Loucy (cell line): ENCODE measurements around the gene BMP3.

Experiments
- H2AFZ ChIP-seq: fragments of 200-600 bp; sonication (generic); 2 replicates; pipeline ENCODE4 v1.6.0; 2016; ENCODE audit warnings: antibody characterized with exemption, mild to moderate bottlenecking, low read length, moderate library complexity
- H3F3A ChIP-seq: fragments of 200-600 bp; 2 replicates; pipeline ENCODE4 v1.6.0; 2016; ENCODE audit warnings: antibody characterized with exemption, low read depth, mild to moderate bottlenecking
- H3K27me3 ChIP-seq: fragments of 200-600 bp; sonication (generic); 2 replicates; pipeline ENCODE4 v1.6.1; 2014; ENCODE audit warnings: low read length, mild to moderate bottlenecking; ENCODE audit not compliant: insufficient read depth, poor library complexity, severe bottlenecking
- H3K36me3 ChIP-seq: fragments of 200-600 bp; sonication (generic); 2 replicates; pipeline ENCODE4 v1.6.1; 2016; ENCODE audit warnings: low read length; ENCODE audit not compliant: insufficient read depth
- H3K4me1 ChIP-seq: fragments of 200-600 bp; sonication (generic); 2 replicates; pipeline ENCODE4 v1.5.1; 2014; ENCODE audit warnings: low read length, mild to moderate bottlenecking; ENCODE audit not compliant: insufficient read depth, poor library complexity, severe bottlenecking
- H3K4me2 ChIP-seq: fragments of 200-600 bp; sonication (generic); 2 replicates; pipeline ENCODE4 v1.6.0; 2014; ENCODE audit warnings: antibody characterized with exemption, low read length, low read depth, mild to moderate bottlenecking; ENCODE audit not compliant: poor library complexity, severe bottlenecking
- H3K4me3 ChIP-seq: fragments of 200-600 bp; sonication (generic); 2 replicates; pipeline ENCODE4 v1.5.1; 2014; ENCODE audit warnings: low read length, mild to moderate bottlenecking, mixed read lengths; ENCODE audit not compliant: poor library complexity, severe bottlenecking
- H3K79me2 ChIP-seq: fragments of 200-600 bp; sonication (generic); 2 replicates; pipeline ENCODE4 v1.6.1; 2014; ENCODE audit warnings: low read length; ENCODE audit not compliant: insufficient read depth
- H3K9ac ChIP-seq: fragments of 200-600 bp; sonication (generic); 2 replicates; pipeline ENCODE4 v1.6.0; 2014; ENCODE audit warnings: mild to moderate bottlenecking, low read depth, low read length, moderate library complexity; ENCODE audit not compliant: poor library complexity, severe bottlenecking
- H3K9me2 ChIP-seq: fragments of 200-600 bp; sonication (generic); replicated peaks from 2 replicates; pipeline ENCODE4 v1.6.1; 2016; ENCODE audit warnings: low read depth, low read length, mixed read lengths
- H3K9me3 ChIP-seq: fragments of 200-600 bp; sonication (generic); 2 replicates; pipeline ENCODE4 v1.6.1; 2014; ENCODE audit warnings: mild to moderate bottlenecking, antibody characterized with exemption, low read length, low read depth; ENCODE audit not compliant: insufficient read depth
- H4K20me1 ChIP-seq: fragments of 200-600 bp; sonication (generic); 2 replicates; pipeline ENCODE4 v1.6.0; 2014; ENCODE audit warnings: antibody characterized with exemption, low read length, mild to moderate bottlenecking; ENCODE audit not compliant: insufficient read depth, poor library complexity, severe bottlenecking
- EZH2phosphoT487 ChIP-seq: fragments of 200-600 bp; IDR thresholded peaks from 2 replicates; pipeline ENCODE4 v1.6.1; 2018; ENCODE audit warnings: antibody characterized with exemption, mild to moderate bottlenecking, moderate library complexity, borderline replicate concordance
- TF ChIP-seq, protein P1 (sequence below): fragments of 200-600 bp; sonication (generic); conservative IDR thresholded peaks from 2 replicates; pipeline ENCODE4 v1.5.1; 2014; ENCODE audit warnings: mild to moderate bottlenecking, antibody characterized with exemption, low read length

The BMP3 gene

DNA sequence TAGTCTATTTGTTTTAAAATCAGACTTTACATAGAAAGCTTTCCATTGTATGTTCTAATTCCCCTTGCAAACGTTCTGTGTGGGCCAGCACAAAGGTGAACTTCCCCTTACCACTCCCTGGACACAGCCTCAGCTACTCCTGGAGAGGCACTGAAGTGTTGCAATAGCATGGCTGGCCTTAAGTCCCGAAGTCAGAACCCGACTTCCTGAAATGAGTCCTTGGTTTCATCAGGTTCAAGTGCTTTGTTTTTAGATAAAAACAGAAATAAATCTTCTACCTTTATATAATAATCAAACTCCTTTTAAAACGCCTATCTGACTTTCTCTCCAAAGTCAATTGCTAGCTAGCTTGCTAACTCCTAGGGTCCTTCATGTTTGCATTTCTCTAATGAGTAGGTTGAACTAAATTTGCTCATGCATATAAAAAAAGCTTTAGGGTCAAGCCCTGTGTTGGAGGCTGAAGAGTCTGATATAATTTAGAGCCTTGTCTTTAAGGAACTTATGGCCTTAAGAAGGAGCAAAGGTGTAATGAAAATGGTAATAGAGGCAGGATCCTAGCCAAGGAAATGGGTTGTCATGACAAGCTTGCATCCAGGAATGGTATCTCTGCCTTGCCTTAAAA, 9.0 kb downstream of the BMP3 start:
- Histone ChIP-seq H3K4me3 (no peak overlapping the region), H3F3A (no peaks in the 10 kb centered on the region), H3K79me2 (no peaks in the 10 kb centered on the region), H3K9me3 (no peaks in the 10 kb centered on the region), H2AFZ (no peak overlapping the region), H3K9me2 (no peaks in the 10 kb centered on the region), H3K9ac (no peak overlapping the region), H3K27me3 (no peaks in the 10 kb centered on the region), H4K20me1 (no peaks in the 10 kb centered on the region), H3K36me3 (no peaks in the 10 kb centered on the region), H3K4me2 (no peak overlapping the region), H3K4me1 (no peaks in the 10 kb centered on the region)
- TF ChIP-seq EZH2phosphoT487: no peak
- TF ChIP-seq, protein P1, sequence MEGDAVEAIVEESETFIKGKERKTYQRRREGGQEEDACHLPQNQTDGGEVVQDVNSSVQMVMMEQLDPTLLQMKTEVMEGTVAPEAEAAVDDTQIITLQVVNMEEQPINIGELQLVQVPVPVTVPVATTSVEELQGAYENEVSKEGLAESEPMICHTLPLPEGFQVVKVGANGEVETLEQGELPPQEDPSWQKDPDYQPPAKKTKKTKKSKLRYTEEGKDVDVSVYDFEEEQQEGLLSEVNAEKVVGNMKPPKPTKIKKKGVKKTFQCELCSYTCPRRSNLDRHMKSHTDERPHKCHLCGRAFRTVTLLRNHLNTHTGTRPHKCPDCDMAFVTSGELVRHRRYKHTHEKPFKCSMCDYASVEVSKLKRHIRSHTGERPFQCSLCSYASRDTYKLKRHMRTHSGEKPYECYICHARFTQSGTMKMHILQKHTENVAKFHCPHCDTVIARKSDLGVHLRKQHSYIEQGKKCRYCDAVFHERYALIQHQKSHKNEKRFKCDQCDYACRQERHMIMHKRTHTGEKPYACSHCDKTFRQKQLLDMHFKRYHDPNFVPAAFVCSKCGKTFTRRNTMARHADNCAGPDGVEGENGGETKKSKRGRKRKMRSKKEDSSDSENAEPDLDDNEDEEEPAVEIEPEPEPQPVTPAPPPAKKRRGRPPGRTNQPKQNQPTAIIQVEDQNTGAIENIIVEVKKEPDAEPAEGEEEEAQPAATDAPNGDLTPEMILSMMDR: no peak

DNA sequence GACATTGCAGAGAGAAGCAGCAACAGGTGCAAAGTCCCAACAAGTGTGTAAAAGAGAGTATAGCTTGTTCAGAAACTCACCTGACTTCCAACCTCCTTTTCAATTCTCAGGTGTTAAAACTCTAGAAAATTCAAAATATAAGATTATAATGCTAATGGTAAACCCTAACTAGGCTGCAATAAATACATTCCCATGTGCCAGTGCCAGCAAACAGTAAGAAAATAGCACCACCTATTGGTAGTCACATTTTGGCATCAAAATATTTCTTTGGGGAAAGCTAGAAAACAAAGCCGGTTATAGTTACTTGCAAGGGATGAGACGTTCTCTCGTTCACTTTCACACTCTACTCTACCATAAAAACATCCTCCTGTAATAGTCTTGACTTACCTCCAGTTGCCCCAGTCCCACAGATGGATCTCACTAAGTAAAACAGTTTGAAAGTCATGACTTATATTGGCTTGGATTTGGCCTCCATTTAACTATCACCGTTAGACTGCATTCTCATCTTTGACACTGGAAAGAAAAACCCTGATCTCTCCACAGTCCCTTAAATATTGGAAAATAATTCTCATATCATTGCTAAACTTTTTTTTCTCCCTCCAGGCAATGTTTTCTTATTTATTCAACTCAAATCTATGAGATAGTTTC, 9.6 kb downstream of the BMP3 start:
- TF ChIP-seq EZH2phosphoT487: no peak
- TF ChIP-seq, protein P1: peak; percentile 94
- Histone ChIP-seq H3K4me2 (no peak overlapping the region), H3K9ac (no peak overlapping the region), H3K4me3 (no peak overlapping the region), H3K27me3 (no peaks in the 10 kb centered on the region), H3K79me2 (no peaks in the 10 kb centered on the region), H3K9me2 (no peaks in the 10 kb centered on the region), H2AFZ (peak overlapping the region; percentile 82), H3K36me3 (no peaks in the 10 kb centered on the region), H4K20me1 (no peaks in the 10 kb centered on the region), H3K9me3 (no peaks in the 10 kb centered on the region), H3K4me1 (no peaks in the 10 kb centered on the region), H3F3A (no peaks in the 10 kb centered on the region)

- Histone ChIP-seq H3K9me3 (no peaks in the 10 kb centered on the region), H3K36me3 (no peaks in the 10 kb centered on the region), H3K27me3 (no peaks in the 10 kb centered on the region), H3K9ac (no peak overlapping the region), H3K79me2 (no peaks in the 10 kb centered on the region), H3K4me3 (no peak overlapping the region), H3K4me1 (no peaks in the 10 kb centered on the region), H3K4me2 (no peak overlapping the region), H4K20me1 (no peaks in the 10 kb centered on the region), H3F3A (no peaks in the 10 kb centered on the region), H3K9me2 (no peaks in the 10 kb centered on the region), H2AFZ (no peak overlapping the region)
- no peak for TF ChIP-seq EZH2phosphoT487
- TF ChIP-seq, protein P1: no peak
Measured at GRCh38 chr4:81042578-81043365, 12.3 kb downstream of the BMP3 start.
